BLaER1 (cell line): ENCODE results near the gene C19orf33.

ENCODE experiments used
- H3K27ac ChIP-seq: shearing (Covaris generic); formaldehyde crosslinking; 2 replicates; pipeline ENCODE4 v1.8.1; 2022
- H3K27me3 ChIP-seq: shearing (Covaris generic); formaldehyde crosslinking; 2 replicates; pipeline ENCODE4 v1.8.1; 2022
- H3K36me3 ChIP-seq: shearing (Covaris generic); formaldehyde crosslinking; 2 replicates; pipeline ENCODE4 v1.8.1; 2022
- H3K4me1 ChIP-seq: shearing (Covaris generic); formaldehyde crosslinking; 2 replicates; pipeline ENCODE4 v1.8.1; 2022
- H3K4me2 ChIP-seq: shearing (Covaris generic); formaldehyde crosslinking; 2 replicates; pipeline ENCODE4 v1.8.1; 2022
- H3K4me3 ChIP-seq: shearing (Covaris generic); formaldehyde crosslinking; 2 replicates; pipeline ENCODE4 v1.8.1; 2022
- H3K9ac ChIP-seq: shearing (Covaris generic); formaldehyde crosslinking; 2 replicates; pipeline ENCODE4 v1.8.1; 2022
- H3K9me3 ChIP-seq: shearing (Covaris generic); formaldehyde crosslinking; 2 replicates; pipeline ENCODE4 v1.8.1; 2022
- H4K20me1 ChIP-seq: shearing (Covaris generic); formaldehyde crosslinking; 2 replicates; pipeline ENCODE4 v1.8.1; 2022
- Cebpa-rat ChIP-seq: shearing (Covaris generic); IDR thresholded peaks from 2 replicates; pipeline ENCODE4 v1.8.1; 2022

The C19orf33 gene

GRCh38 chr19:38278751-38279150, 25.3 kb upstream of the C19orf33 start:
- H3K4me3 ChIP-seq = no peak overlapping the region
- peaks cover 100% of the 10 kb centered on the region for H4K20me1 ChIP-seq
- peaks cover 53% of the 10 kb centered on the region for H3K36me3 ChIP-seq
- no peak for TF ChIP-seq Cebpa-rat
- H3K4me1 ChIP-seq = peaks cover 87% of the 10 kb centered on the region
- no peak overlapping the region for H3K4me2 ChIP-seq
- H3K9me3 ChIP-seq = no peaks in the 10 kb centered on the region
- H3K27ac ChIP-seq = no peak overlapping the region
- no peak overlapping the region for H3K9ac ChIP-seq
- no peaks in the 10 kb centered on the region for H3K27me3 ChIP-seq

GRCh38 chr19:38280030-38280921, 23.8 kb upstream of the C19orf33 start:
- no peaks in the 10 kb centered on the region for H3K27me3 ChIP-seq
- TF ChIP-seq Cebpa-rat = no peak
- H3K27ac ChIP-seq = peak overlapping the region; percentile 40; the same call in 1 of the 2 replicates
- no peak overlapping the region for H3K9ac ChIP-seq
- peak overlapping the region; percentile 27 for H3K4me2 ChIP-seq
- H4K20me1 ChIP-seq = peaks cover 100% of the 10 kb centered on the region
- no peaks in the 10 kb centered on the region for H3K9me3 ChIP-seq
- H3K4me3 ChIP-seq = no peak overlapping the region
- peaks cover 56% of the 10 kb centered on the region for H3K36me3 ChIP-seq
- H3K4me1 ChIP-seq = peaks cover 87% of the 10 kb centered on the region

- Histone ChIP-seq H3K9me3 (no peaks in the 10 kb centered on the region), H3K27ac (no peak overlapping the region), H3K4me2 (peak overlapping the region; percentile 16; the same call in 1 of the 2 replicates), H3K36me3 (peaks cover 61% of the 10 kb centered on the region), H3K4me1 (peaks cover 91% of the 10 kb centered on the region), H4K20me1 (peaks cover 98% of the 10 kb centered on the region), H3K9ac (0 out of 2 replicates have a peak overlapping the region, but pooled peaks have one; percentile 35), H3K27me3 (no peaks in the 10 kb centered on the region), H3K4me3 (no peak overlapping the region)
- no peak for TF ChIP-seq Cebpa-rat
Measured at GRCh38 chr19:38281811-38282566, 22.1 kb upstream of the C19orf33 start.

- Histone ChIP-seq H3K4me1 (peaks cover 91% of the 10 kb centered on the region), H3K27ac (no peak overlapping the region), H3K4me2 (no peak overlapping the region), H3K4me3 (no peak overlapping the region), H3K9ac (no peak overlapping the region), H3K36me3 (peaks cover 68% of the 10 kb centered on the region), H3K27me3 (no peaks in the 10 kb centered on the region), H4K20me1 (peaks cover 88% of the 10 kb centered on the region), H3K9me3 (no peaks in the 10 kb centered on the region)
- TF ChIP-seq Cebpa-rat = no peak
Measured at GRCh38 chr19:38283271-38283670, 20.8 kb upstream of the C19orf33 start.

GRCh38 chr19:38284422-38284821, 19.6 kb upstream of the C19orf33 start:
- H3K4me3 ChIP-seq = no peak overlapping the region
- H3K9ac ChIP-seq = peak overlapping the region; percentile 54; the same call in 1 of the 2 replicates
- no peaks in the 10 kb centered on the region for H3K27me3 ChIP-seq
- no peaks in the 10 kb centered on the region for H3K9me3 ChIP-seq
- peak overlapping the region; percentile 83 for H3K4me2 ChIP-seq
- no peak for TF ChIP-seq Cebpa-rat
- peaks cover 74% of the 10 kb centered on the region for H3K36me3 ChIP-seq
- peaks cover 77% of the 10 kb centered on the region for H4K20me1 ChIP-seq
- peaks cover 80% of the 10 kb centered on the region for H3K4me1 ChIP-seq
- H3K27ac ChIP-seq = peak overlapping the region; percentile 68

- TF ChIP-seq Cebpa-rat = no peak
- Histone ChIP-seq H3K27ac (no peak overlapping the region), H4K20me1 (peaks cover 69% of the 10 kb centered on the region), H3K27me3 (no peaks in the 10 kb centered on the region), H3K9ac (no peak overlapping the region), H3K4me2 (peak overlapping the region; percentile 83), H3K36me3 (peaks cover 77% of the 10 kb centered on the region), H3K4me3 (no peak overlapping the region), H3K4me1 (peaks cover 68% of the 10 kb centered on the region), H3K9me3 (no peaks in the 10 kb centered on the region)
Measured at GRCh38 chr19:38285567-38285966, 18.5 kb upstream of the C19orf33 start.

GRCh38 chr19:38287604-38288003, 16.4 kb upstream of the C19orf33 start:
- peaks cover 62% of the 10 kb centered on the region for H4K20me1 ChIP-seq
- no peak overlapping the region for H3K27ac ChIP-seq
- no peaks in the 10 kb centered on the region for H3K9me3 ChIP-seq
- peaks cover 48% of the 10 kb centered on the region for H3K4me1 ChIP-seq
- no peak for TF ChIP-seq Cebpa-rat
- peaks cover 88% of the 10 kb centered on the region for H3K36me3 ChIP-seq
- H3K9ac ChIP-seq = no peak overlapping the region
- H3K27me3 ChIP-seq = no peaks in the 10 kb centered on the region
- H3K4me2 ChIP-seq = no peak overlapping the region
- H3K4me3 ChIP-seq = no peak overlapping the region

- no peak overlapping the region for H3K27ac ChIP-seq
- H3K9me3 ChIP-seq = no peaks in the 10 kb centered on the region
- no peak for TF ChIP-seq Cebpa-rat
- H4K20me1 ChIP-seq = peaks cover 55% of the 10 kb centered on the region
- H3K4me2 ChIP-seq = no peak overlapping the region
- no peak overlapping the region for H3K9ac ChIP-seq
- H3K4me1 ChIP-seq = peaks cover 42% of the 10 kb centered on the region
- H3K27me3 ChIP-seq = no peaks in the 10 kb centered on the region
- H3K36me3 ChIP-seq = peaks cover 91% of the 10 kb centered on the region
- no peak overlapping the region for H3K4me3 ChIP-seq
Measured at GRCh38 chr19:38288123-38288855, 15.8 kb upstream of the C19orf33 start.

- no peak overlapping the region for H3K9ac ChIP-seq
- H3K27ac ChIP-seq = no peak overlapping the region
- no peak overlapping the region for H3K4me2 ChIP-seq
- TF ChIP-seq Cebpa-rat = no peak
- H3K27me3 ChIP-seq = no peaks in the 10 kb centered on the region
- no peak overlapping the region for H3K4me3 ChIP-seq
- no peaks in the 10 kb centered on the region for H3K9me3 ChIP-seq
- H4K20me1 ChIP-seq = peaks cover 39% of the 10 kb centered on the region
- peaks cover 25% of the 10 kb centered on the region for H3K4me1 ChIP-seq
- H3K36me3 ChIP-seq = peaks cover 92% of the 10 kb centered on the region
Measured at GRCh38 chr19:38289955-38290354, 14.1 kb upstream of the C19orf33 start.
